Erythroblast (primary cell): ENCODE results near the gene SMIM38.

Experiments used
- GATA1 ChIP-seq: IDR thresholded peaks from 2 replicates; pipeline ENCODE4 v1.6.1; 2011; ENCODE audit warnings: low read depth, mild to moderate bottlenecking, control low read depth, low read length, moderate library complexity
- POLR2A ChIP-seq: IDR thresholded peaks from 2 replicates; pipeline ENCODE4 v1.6.1; 2011; ENCODE audit warnings: mild to moderate bottlenecking, low read length

DNA sequence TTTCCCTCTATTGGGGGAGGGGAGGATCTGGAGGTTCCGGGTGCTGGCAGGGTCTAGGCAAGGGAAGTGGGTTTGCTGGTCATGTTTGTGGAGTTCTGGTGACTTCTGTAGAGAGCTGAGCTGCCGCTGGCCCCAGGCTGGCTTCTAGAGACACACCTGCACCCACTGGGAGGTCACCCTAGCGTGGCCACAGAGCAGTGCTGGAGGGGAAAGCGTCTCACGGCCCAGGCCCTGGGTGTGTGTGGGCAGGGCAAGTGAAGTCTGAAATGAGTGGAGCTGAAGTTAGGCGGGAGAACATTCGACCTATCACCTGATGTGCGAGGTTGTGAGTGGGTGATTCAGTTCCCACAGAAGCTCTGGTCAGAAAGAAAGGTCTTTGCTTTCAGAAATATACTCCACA, 27.9 kb downstream of the SMIM38 start:
- no peak for TF ChIP-seq POLR2A
- no peak for TF ChIP-seq GATA1
